Effector CD4-positive, alpha-beta T cell (primary cell): ENCODE measurements around the gene ZBTB21.

Experiments used
- DNase-seq: peaks from one replicate; pipeline ENCODE4 v3.0.0-alpha.2; 2020

The ZBTB21 gene

DNA sequence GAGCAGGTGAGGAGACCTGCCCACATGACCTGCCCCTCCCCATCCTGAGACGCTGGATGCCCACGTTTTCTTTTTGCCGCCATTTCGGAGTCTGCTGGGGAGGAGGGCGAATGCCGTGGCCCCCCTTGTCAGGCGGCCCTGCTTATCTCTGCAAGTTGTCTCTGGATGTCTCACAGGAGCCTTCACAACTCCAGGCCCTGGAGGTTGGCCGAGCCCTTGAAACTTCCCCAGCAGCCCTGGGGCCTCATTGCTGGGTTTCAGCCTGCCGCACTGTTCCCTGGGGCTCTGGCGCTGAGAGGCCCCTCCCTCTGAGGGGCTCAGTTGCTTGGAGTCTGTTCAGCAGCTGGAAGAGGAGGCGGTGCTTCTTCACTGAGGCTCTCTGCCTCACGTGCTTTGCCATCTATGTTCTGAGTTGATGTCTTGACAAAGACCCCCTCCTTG, 29.8 kb upstream of the ZBTB21 start:
- DNase-seq, result no peak

DNA sequence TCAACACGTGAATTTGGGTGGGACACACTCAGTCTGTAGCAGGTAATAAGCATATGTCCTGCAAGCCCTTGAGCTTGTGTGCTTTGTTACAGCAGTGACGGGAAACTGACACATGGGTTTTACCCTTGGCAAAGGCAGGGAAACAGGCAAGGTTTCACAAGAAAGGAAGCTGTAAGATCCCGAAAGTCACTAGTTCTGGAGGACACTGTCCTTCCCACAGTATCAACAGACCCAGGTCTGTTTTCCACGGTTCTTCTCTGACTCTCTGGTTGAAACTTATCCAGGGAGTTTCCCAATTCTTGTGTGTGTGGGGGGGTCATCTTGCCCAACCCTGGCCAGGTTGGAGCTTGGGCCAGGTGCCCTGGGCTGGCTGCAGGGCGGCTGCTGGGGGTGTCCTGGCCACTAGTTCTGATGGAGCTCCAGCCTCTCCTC, 29.3 kb upstream of the ZBTB21 start:
- no peak for DNase-seq

DNA sequence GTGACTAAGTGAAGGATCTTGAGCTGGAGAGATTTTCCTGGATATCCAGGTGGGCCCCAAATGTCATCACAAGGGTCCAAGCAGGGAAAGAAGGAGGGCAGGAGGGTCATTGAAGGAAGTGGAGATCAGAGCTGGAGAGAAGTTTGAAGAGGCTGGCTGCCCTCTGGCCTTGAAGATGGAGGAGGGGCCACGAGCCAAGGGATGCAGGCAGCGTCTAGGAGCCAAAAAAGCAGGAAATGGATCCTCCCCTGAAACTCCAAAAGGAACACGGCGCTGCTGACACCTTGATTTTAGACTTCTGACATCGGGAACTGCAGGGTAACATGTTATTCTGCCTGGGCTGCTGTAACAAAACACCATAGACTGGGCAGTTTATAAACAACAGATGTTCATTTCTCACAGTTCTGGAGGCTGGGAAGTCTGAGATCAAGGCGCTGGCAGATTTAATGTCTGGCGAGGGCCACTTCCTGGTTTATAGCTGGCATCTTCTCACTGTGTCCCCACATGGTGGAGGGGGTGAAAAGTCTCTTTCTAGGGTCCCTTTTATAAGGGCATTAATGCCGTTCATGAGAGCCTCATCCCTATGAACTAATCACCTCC, 28.8 kb upstream of the ZBTB21 start:
- no peak for DNase-seq

DNA sequence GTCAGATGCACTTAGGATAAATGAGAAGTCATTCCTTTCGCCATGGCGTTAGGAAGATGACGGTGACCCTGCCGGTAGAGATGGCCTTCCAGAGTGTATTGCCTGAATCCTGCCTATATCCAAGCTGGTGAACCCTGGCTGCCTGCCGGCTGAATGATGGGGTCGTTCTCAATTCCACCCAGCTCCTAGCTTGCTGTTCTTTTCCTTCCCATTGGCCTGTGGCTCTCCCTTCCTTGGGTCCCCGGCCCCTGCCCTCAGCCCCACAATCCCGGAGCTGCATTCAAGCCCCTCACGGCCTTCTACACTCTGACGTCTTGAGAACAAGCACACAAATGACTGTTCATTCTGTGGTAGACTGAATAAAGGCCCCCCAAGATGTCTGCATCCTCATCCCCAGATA, 28.2 kb upstream of the ZBTB21 start:
- DNase-seq, result no peak

DNA sequence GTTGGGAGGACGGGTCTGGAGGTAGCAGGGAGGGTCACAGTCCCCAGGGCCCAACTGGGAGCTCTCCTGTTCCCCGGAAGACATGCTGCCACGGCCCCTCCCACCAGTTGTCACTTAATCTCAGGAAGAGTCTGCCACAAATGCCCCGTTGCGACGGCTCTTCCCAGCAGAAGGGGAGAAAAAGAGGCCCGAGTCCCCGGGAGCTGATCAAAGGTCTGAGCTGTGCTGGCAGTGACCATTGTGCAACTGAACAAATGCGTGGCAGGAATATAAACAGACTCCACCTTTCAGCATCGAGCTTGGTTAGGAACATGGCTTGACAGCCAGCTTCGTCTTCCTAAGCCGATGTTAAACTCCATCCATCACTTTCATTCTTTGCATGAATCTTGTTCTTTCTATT, 27.8 kb upstream of the ZBTB21 start:
- no peak for DNase-seq

DNA sequence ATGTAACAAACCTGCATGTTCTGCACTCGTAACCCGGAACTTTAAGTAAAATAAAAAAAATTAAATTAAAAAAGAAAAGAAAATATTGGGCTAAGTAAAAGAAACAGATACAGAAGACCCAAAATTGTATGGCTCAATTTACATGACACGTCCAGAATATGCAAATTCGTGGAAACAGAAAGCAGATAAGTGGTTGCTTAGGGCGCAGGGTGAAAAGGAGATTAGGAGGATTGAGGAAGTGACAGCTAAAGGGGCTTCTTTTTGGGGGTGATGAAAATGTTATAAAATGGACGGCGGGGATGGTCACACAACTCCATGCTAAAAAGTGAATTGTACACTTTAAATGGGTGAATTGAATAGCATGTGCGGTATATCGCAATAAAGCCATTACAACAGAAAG, 27.4 kb upstream of the ZBTB21 start:
- DNase-seq, result no peak

DNA sequence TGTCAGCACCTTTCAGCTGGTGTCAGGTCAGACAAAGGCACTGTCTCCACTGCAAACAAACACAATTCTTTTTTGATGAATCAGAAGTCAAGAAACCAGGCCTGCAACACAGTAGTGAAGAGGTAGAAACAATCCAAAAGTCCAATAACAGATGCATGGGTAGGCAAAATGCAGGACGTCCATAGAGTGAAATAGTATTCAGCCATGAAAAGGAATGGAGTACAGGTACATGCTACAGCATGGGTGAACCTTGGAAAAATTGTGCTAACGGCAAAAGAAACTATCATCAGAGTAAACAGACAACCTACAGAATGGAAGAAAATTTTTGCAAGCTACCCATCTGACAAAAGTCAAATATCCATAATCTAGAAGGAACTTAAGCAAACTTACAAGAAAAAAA, 26.2 kb upstream of the ZBTB21 start:
- no peak for DNase-seq

DNA sequence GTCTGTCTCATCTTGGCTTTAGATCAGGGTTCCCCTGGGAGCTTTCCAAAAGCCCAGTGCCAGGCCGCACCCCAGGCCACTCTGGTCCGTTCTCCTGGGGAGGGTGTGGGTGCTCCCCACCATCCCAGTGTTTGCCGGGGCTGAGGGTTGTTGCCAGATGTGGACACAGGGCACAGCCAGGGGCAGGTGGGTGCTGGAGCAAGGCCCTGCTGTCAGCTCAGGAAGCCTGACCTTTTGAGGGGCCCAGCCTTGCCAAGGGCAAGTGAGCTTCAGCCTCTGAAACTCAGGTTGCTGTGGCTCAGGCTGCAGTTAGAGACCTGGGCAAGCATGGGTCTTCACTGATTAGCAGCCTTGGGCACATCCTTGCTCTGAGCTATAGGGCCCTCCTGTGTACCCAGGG, 22.8 kb upstream of the ZBTB21 start:
- DNase-seq, result no peak

DNA sequence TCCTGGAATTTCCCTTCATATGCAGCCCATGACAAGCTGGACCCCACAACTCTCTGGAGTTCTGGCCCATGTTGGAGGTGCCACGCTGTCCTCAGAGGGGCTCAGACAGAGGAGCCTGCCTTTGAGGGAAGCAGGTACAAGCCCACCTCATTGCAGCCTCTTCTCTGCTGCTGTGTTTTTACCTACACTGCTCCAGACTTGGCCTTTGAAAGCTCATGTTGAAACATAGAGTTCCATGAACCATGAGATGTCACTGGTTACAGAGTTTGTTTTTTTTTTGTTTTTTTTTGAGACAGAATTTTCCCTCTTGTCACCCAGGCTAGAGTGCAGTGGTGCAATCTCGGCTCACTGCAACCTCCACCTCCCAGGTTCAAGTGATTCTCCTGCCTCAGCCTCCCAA, 22.1 kb upstream of the ZBTB21 start:
- DNase-seq, result no peak

DNA sequence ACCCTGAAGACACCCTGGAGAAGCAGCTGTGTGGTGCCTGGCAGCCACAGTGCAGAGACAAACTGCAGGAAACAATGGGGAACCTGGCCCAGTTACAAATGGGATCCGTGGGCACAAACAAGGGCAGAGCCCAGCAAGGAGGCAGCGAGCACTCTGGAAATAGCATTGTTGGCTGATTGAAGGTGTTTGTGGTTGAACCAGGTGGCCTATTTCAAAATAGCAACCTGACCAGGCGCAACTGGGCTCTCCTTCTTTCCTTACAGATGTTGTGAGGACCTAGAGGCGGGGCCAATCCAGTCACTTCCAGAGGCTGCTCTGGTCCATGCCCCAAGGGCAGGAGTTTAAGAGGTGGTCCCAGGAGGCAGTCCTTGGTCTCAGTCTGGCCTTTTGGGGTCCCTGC, 21.7 kb upstream of the ZBTB21 start:
- DNase-seq, result no peak

DNA sequence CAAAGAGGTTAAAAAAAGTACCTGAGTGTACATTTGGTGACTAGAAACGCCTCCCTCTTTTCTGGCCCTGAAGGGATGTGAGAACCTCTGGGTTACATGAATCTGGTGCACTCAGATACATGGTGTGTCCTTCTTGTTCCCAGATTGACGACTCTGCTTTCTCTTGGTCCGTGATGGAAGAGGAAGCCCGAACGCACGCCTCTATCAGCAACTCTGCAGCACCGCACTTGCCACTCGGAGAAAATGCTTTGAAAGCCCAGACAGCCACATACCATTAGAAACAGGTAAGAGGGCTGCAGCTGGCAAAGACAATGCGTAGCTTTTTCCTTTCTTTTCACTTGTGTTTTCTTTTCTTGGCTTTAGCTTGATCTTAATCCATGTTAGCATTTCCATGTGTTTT, 21.1 kb upstream of the ZBTB21 start:
- DNase-seq, result no peak

DNA sequence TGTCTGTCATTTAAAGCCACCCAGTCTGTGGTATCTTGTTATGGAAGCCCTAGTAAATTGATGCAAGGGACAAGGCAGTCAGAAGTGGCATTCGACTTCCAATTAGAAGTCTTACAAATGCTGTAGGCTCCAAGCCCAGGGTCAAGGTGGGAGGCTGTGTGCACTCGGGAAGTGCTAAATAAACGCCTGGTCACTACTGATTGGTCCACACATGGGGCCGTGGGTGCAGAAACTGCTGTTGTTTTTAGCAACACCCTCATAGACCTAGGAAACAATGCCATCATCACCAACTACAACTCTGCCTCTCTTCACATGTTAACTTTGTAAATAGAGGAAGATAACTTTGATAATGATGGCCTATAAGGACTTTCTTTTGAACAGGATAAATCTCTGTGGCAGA, 20.2 kb upstream of the ZBTB21 start:
- DNase-seq, result no peak

DNA sequence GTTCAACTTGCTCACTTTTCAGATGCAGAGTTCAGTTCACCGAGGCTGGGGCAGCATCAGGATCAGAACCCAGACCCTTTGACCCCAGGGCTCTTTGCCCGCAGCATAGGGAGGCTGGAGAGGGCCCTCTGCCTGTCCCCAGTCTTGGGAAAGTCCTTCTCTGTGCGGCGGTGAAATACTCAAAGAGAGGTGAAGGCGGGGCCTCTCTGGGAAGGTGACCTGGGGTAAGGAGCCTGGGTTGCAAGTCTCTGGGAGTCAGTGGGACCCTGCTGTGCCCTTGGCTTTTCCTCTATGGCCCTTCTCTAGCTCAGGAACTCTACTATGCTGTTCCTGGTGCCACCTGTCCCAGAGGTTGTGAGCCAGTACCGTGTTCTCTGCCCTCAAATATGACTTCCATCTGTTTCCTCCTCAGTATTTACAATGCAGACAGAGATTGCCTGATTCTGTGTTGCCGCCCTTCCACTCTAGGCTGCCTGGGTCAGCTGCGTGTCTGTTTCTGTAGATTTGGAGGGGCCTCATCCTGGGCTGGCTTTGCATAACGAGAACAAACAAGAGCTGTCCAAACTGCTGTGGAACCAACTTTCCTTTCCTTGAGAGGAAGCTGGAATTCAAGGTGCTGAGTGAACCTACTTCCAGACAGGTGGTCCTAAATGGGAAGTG, 18.7 kb upstream of the ZBTB21 start:
- no peak for DNase-seq

DNA sequence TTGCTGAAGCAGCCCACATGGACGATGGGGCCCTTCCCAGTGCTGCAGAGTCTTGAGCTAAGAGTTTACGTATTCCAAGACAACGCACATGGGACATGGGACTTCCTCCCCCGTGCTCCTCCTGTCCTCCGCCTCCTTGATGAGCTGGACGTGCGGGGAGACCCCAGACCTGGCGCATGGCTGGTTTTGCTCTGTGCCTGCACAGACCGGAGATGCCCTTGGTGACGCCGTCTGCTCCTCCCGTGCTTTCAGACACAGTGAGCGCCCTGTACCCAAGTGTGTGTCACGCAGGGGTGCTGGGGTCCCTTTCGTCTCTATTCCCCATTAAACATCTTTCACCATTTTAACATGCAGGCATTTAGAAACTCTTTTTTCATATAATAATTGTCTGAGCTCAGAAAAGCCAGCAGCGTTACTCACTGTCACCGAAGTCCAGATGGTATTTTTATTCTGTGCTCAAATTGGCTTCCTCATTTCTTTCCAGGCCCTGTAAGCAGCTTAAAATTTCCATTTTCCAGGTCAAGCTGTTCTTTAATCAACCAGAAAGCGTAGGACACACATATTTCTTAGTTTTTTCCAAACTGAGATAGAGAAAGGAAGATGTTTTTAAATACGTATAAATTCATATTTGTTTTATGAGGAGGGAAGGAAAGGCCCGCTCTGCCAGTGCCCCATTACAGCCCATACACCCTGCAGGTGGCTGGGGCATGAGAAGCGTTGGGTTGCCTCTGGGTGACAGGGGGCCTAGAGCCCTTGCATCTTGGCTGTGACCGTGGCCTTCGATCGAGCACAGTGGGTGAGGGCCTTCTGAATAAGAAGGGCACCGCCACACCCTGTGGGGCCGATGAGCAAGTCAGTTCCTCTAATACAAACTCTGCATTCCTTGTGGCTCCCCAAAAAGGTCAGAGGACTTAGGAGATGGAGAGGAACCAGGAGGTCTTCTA, 17.9 kb upstream of the ZBTB21 start:
- DNase-seq, result no peak

DNA sequence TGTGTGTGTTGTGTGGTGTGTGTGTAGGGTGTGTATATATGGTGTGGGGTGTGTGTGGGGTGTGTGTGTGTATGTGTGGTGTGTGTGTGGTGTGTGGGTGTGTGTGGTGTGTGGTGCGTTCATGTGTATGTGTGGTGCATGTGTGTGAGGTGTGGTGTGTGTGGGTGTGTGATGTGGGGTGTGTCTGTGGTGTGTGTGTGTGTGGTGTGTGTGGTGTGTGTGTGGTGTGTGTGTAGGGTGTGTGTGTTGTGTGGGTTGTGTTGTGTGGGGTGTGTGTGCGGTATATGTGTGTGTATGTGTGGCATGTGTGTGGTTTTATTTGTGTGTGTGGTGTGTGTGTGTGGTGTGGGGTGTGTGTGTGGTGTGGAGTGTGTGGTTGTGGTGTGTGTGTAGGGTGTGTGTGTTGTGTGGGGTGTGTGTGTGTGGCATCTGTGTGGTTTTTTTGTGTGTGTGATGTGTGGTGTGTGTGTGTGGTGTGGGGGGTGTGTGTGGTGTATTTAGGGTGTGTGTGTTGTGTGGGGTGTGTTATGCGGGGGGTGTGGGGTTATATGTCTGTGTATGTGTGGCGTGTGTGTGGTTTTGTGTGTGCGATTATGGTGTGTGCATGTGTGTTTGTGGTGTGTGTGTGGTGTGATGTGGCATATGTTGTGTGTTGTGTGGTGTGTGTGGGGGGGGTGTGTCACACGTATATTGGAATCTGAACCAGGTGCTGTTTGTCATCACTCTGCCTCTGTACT, 17.1 kb upstream of the ZBTB21 start:
- DNase-seq, result no peak

DNA sequence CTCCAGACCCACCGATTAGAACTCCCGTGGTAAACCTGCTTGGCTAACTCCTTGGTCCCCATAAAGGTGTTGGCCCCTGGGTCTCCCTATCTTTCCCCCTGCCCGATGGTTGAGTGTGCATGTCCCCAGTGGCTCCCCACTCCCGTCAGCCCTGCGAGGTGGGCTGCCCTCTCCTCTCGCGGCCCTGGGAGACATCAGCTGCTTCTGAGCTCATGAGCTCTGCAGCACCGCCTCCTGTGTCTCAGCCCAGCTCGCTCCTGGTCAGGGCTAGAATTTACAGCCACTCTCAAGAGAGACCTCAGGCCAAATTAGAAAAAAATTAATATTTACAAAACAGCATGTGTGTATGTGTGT, 15.9 kb upstream of the ZBTB21 start:
- DNase-seq, result no peak

DNA sequence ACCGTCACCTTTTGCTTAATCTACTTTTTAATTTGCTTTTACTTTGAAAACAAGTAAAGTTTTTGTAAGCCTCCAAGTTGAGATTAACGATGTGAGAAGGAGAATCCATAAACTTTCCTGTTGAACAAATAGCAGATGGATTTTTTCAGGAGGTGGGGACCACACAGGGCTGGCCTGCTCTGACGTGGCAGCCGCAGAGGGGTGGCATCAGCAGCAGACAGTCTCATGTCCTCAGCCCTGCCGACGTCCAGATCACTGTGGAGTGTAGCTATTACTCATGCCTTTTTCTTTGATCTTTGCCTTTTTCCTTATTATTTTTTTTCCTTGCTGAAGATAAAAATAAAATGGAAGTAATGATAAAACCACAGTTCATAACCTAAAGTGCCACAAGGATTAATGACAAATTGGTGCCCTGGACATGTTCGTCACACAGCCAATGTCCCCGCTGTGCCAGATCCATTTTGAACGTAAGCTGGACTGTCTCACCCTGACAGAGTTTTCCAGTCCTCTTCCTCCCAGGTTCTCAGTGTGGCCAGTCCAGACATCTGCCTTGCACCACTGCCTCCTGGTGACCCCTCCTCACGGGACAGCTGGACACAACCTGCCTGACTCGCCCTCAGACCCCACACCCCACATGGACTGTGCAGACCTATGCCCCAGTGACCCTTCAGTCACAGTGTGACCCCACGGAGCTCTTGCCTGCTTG, 15.4 kb upstream of the ZBTB21 start:
- DNase-seq, result no peak

DNA sequence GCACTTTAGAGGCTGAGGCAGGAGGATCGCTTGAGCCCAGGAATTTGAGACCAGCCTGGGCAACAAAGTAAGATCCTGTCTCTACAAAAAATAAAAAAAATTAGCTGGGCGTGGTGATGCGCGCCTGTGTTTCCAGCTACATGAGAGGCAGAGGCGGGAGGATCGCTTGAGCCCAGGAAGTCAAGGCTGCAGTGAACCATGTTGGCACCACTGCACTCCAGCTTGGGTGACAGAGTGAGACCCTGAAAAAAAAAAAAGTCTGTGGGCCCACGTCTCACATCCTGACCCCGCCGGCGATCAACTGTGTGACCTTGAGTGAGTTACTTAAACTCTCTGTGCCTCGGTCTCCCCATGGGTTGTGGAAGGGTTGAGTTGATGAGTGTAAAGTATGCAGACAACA, 12.7 kb upstream of the ZBTB21 start:
- DNase-seq, result no peak

DNA sequence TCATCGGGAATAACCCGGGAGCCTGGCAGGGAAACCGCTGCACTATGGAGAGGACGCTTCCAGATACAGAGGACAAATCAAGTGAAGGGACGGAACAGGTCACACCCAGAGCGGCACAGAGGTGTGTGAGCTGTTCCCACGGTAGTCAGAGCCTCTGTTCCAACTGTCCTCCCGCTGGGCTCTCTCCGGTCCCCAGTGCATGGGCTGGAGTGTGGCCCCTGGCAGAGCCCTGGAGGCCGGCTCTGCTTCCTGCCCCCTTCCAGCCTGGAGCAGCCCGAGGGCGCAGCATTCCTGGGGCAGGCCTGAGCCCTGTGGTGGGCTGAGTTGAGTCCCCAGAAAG, 11.9 kb upstream of the ZBTB21 start:
- DNase-seq, result no peak

DNA sequence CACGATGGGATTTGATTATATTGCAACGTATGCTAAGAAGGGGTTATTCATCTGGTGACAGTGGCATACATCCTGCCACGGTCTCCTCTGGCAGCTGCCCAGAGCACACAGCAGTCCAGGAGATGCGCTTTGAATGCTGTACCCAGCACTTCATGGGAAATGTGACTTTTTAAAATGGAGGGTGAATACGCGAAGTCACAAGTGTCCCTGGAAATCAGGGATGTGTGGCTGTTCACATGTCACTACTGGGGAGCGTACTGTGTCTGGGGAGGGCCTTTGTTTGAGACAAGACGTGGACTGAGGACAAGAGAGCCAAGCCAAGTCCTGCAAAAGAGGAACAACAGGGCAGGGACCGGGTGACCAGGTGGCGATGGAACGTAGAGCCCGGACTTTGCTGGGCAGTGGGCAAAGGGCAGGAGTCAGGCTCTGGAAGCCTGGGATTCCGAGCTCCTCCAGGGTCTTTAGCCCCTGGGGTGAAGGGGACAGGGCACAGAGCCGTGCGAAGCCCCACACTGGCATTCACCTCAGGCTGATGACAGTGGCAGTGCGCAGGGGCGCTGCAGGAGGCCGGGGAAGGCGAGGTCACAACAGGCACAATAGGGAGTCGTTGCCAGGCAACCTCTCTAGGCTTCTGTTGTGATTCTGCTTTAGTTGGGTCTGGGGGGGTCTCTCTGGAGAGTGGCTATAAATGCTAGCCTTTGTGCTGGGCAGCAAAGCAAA, 11.4 kb upstream of the ZBTB21 start:
- DNase-seq, result no peak

DNA sequence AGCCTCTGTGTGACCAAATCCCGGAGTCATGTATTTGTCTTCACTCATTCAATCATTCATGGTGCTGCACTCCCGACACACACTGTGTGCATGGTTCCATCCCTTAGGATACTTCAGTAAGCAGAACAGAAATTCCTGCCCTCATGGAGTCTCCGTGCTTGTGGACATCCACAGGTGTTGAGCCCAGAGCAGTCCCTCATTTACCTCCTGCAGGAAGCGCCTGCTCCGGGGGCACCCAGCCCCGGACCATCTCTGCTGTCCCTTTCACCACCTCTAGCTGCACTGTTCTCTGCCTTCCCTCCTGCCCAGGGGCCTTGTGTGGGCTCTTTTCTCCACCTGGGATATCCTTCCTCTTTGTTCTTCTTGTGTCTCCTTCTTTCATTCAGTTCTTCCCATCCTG, 9.5 kb upstream of the ZBTB21 start:
- DNase-seq, result no peak

DNA sequence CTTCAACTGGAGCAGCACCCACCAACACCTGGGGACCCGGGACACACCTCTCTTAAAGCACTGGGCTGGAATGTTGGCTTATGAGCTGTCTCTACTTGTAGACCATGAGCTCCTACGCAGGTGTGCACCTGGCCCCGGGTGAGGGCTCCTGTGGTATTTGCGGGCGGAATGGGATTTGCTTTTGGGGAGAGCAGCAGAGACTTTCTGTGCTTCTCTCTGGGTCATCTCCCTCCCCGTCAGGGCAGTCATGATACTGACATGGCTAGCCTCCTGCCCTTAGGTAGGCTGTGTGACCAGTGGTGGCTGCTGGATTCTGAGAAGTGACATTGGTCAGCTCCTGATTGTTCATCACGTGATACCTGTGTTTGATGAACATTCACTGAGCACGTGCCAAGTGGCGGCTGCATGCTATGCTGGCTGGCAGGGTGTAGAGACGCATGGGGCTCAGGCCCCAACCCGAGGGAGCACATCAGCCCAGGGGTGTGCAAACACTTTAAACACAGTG, 9.0 kb upstream of the ZBTB21 start:
- DNase-seq, result no peak
